GM19372 (cell line): ENCODE results near the gene LUC7L2.
"Not testable (repeated sequence)": the region's sequence is repeated elsewhere in the genome, so short reads cannot be mapped to it uniquely, and the experiment has no call there.

Experiments
- ATAC-seq: cut with Tn5 transposase; IDR thresholded peaks from one replicate; pipeline ENCODE4 v1.9.1; 2021; ENCODE audit warnings: mild to moderate bottlenecking, low read depth, moderate library complexity; ENCODE audit not compliant: unreplicated experiment

LUC7L2 gene

GRCh38 chr7:139354729-139355128, 5.0 kb upstream of the LUC7L2 start:
- ATAC-seq = no peak

DNA sequence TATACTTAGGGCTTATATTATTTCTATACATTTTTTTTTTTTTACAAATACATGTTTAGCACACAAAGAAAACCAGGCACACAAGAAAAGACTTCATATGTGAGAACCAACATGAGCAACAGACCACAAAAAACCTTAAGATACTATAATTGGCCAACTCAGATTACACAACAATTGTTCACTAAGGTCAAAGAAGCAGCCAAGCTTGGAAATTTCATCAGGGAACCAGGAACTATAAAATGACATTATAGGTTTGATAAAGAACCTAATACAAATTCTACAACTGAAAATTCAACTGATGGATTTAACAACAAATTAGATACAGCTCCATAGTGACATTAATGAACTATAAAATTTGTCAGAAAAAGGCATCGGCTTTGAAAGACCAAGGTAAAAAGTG, 4.4 kb upstream of the LUC7L2 start:
- no peak for ATAC-seq

GRCh38 chr7:139357729-139358506, 1.8 kb upstream of the LUC7L2 start:
- ATAC-seq = not testable (repeated sequence)

DNA sequence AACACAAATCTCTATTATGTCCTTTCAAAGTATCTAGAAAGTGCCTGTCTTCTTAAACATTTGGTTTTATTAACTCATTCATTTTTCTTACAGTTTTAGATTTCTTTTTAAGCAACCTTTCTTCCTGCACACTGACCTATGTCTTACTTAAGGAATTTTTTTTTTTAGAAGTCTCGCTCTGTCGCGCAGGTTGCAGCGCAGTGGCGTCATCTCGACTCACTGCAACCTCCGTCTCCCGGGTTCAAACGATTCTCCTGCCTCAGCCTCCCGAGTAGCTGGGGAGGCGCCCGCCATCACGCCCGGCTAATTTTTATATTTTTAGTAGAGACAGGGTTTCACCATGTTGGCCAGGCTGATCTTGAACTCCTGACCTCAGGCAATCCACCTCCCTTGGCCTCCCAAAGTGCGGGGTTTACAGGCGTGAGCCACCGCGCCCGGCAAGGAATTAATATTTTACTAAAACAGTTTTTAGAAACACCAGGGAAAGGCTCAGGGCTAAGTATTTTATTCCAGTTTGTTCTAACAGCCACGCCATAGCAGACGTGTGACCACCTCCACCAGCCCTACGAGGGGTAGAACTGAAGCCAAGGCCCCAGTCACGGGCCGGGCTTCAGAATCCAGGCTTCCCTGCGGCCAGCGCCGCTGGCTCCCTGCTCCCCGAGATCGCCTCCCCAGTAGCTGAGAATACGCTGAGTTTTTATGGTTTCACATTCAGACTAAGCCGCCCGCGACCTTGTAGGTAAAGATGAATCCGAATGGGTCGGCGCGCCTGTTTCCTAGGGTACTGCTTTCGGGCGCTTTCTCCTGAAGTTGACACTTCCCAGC, 941 bp upstream of the LUC7L2 start:
- ATAC-seq = peak; percentile 14

DNA sequence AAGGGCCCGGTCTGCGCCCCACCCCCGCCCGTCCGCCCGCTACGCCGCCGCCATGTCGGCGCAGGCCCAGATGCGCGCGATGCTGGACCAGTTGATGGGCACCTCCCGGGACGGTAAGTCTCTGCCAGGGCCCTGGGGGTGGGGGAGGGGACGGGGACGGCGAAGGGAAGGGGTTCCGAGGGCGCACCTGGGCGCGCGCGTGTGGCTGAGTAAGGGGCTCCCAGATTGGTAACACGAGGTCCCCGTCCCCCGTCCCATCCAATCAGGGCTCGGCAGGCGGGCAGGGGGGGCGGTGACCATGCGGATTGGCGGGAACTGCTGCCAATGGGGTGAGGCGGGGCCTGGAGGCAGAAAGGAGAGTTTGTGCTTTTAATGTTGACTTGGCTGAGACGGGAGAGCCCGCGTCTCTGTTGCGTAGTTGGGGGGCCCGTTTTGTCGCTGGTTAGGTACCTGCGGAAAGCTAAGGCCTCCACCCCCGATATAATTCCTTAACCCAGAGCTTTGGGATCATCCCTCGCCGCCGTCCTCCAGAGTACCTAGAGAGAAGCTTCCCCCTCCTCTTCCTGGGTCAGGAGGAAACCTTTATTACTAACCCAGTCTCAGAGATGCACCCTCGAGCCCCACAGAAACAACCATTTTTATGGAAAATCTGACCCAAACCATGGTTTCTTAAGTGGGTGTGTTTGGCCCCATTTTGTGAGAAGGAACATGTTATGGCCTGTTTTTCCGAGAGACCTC, 685 bp downstream of the LUC7L2 start:
- peak; percentile 64 for ATAC-seq

GRCh38 chr7:139360948-139361307, 1.2 kb downstream of the LUC7L2 start:
- ATAC-seq = no peak

DNA sequence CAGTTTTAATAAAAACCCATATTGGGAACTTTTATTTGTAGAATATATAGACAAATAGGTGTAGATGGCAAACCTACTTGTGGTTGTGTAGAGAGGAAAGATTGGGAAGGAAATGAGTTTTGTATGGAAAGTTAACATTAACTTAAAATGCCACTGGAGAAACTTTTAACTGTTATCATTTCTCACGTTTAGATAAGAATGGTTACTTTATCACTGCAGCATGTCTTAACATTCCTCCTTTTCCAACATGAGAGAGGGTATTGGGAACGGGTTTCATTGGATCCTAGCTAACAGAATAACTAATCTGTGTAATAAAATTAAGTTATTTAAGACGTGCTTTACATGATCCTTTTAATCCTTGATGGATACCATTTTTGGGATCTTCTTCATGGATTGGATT, 1.8 kb downstream of the LUC7L2 start:
- ATAC-seq = no peak

- ATAC-seq = no peak
Measured at GRCh38 chr7:139362302-139362701, 2.6 kb downstream of the LUC7L2 start.

GRCh38 chr7:139362981-139363380, 3.3 kb downstream of the LUC7L2 start:
- no peak for ATAC-seq

DNA sequence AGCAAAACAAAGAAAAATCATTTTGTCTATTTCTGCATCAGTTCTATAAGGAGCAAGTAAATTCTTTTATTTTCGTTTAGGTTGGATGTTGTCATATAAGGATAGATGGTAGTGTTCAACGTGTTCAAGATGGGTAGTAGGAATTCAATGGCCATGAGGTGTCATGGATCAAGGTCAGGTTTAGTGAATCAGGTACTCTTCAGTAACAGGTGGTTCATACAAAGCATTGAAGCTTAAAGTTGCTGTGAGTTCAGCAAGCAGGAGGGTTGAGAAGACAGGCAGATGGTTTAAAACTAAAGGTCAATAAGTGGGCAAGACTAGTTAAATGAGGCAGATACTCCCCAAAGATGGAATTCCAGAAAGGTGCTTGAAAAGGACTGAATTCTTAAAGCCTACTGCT, 5.6 kb downstream of the LUC7L2 start:
- no peak for ATAC-seq

DNA sequence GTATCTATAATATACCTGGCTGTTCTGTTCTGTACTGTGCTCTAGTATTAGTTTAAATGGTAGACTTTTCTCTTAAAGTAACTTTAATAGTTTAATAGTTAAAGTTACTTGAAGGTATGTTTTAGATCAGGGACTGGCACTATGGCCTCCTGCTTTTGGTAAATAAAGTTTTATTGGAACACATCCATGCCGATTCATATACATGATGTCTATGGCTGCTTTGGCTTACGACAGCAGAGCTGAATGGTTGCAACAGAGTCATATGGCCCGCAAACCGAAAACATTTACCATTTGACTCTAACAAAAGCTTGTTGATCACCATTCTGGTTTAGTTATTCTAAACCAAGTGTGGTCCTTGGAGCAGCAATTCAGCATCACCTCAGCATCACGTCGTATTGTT, 6.7 kb downstream of the LUC7L2 start:
- ATAC-seq = no peak

DNA sequence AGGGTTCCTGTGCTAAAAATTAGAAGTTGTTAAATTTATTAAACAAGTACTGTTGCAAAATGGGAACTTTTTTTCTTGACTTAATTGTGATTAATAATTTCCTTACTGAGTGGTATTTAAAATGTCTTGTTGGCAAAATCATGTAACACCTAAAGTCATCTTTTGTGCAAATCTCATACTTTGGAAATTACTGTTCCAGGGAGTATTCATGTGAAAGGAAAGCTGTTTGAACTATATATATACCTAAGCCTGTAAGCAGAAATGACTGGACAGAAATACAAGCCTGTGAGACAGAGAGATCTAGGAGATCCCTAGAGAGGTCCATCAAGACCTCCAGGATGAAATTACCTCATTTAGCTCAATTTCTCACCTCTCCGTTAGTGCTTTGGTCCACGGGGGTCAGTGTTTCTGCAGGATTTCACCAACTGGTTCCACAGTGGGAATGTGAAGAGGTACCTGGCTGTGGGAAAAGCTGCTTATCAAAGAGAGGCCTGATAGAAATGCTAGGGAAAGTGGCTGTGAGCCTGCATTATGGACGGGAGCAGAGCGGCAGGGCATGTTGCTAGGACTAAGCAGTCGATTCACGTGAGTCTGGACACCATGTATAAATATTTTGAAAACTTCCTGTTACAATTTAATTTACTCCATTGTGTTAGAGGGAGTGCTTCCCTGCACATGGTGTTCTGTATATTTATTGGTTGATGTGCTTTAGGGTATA, 7.9 kb downstream of the LUC7L2 start:
- ATAC-seq = no peak

GRCh38 chr7:139370301-139370942, 10.7 kb downstream of the LUC7L2 start:
- no peak for ATAC-seq

GRCh38 chr7:139370943-139371313, 11.2 kb downstream of the LUC7L2 start:
- no peak for ATAC-seq

- no peak for ATAC-seq
Measured at GRCh38 chr7:139374246-139374645, 14.6 kb downstream of the LUC7L2 start.

- ATAC-seq = no peak
Measured at GRCh38 chr7:139382439-139382838, 22.7 kb downstream of the LUC7L2 start.

DNA sequence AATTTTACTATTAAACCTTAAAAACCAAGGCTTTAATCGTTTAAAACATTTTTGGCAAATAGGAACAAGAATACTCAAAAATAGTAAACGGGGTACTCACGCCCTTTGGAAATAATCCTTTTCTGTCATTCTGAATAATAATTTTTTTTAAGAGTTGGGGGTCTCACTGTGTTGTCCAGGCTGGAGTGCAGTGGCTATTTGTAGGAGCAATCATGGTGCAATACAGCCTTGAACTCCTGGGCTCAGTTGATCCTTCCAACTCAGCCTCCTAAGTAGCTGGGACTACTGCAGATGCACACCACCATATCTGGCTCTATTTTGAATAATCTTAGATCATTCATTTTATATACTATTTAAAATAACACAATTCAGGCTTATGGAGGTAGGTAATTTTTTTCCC, 24.9 kb downstream of the LUC7L2 start:
- ATAC-seq = no peak

GRCh38 chr7:139387594-139387993, 27.9 kb downstream of the LUC7L2 start:
- no peak for ATAC-seq

DNA sequence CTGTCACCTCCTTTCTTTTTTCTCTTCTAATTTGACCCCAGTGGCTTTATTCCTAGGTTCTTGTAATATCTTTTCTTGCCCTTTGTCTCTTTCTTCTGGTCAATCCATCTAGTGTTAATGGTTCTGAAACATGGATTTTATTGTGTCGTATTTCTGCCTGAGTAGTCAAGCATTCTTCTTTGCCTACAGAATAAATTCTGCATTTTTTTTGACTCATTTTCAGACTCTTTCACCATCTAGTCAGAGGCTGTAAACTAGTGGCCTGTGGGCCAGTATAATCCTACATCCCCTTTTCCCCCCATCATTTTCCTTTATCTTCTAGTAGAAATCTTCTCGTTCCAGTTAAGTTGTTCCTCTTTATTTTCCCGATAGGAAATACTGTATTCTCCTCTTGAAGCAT, 29.4 kb downstream of the LUC7L2 start:
- ATAC-seq = no peak

DNA sequence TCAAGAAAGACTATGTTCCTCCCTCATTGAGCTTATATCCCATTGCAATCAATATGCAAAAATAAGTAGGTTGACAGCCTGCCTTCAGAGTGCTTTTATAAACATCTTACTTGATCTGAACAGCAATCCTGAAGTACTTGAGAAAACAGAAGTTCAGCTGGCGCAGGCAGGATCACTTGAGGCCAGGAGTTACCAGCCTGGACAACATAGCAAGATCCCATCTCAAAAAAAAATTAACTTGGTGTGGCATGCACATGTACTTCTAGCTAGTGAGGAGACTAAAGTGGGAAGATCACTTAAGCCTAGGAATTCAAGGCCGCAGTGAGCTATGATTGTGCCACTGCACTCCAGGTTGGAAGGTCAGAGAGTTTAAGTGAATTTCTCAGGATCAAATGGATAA, 30.1 kb downstream of the LUC7L2 start:
- no peak for ATAC-seq
